MM.1S (cell line): ENCODE data around the gene MAS1.

Experiments used
- CTCF ChIP-seq: fragments of 300-600 bp; sonication (generic); IDR thresholded peaks from 2 replicates; pipeline ENCODE4 v1.5.1; 2016; ENCODE audit warnings: antibody characterized with exemption, low read length, mixed read lengths
- EZH2 ChIP-seq: fragments of 300-600 bp; sonication (generic); optimal IDR thresholded peaks from 2 replicates; pipeline ENCODE3; 2017; ENCODE audit warnings: low read depth, mild to moderate bottlenecking, antibody characterized with exemption, low read length, mixed read lengths
- EZH2phosphoT487 ChIP-seq: fragments of 300-600 bp; sonication (generic); IDR thresholded peaks from 2 replicates; pipeline ENCODE4 v1.6.1; 2018; ENCODE audit warnings: antibody characterized with exemption, low read length

DNA sequence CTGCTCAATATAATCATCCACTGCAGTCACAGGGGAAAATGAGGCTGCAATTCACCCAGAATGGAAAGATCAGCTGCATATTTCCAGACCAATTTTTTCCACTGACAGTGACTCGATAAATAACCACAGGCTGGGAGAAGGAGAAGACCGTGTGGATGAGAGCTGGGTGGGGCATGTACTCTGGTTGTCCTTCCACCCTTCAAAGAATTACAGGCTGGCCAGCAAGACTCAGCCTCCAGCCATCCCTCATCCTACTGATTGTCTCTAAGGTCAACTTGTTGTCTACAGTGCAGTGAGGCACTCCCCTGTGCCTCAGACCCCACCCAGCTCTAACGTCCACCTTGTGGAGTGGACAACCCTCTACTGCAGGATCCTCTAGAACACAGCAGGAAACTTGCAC is 14.5 kb upstream of the MAS1 start:
- no peak for TF ChIP-seq CTCF
- TF ChIP-seq EZH2phosphoT487: no peak
- TF ChIP-seq EZH2: no peak
